ENCODE data around the gene GALNT7. TPM values are rescaled to one million over a fixed set of nuclear protein-coding genes. Genes with fewer than 3 reads are reported as not detected.

GALNT7 gene
- total RNA-seq, 4 donors from 2014 or later, result 6.8 to 24.8 (median 14.2) TPM

- no peak for TF ChIP-seq CTCF (IDR thresholded peaks at IDR 0.05; ENCODE audit: low read depth)
Observed at GRCh38 chr4:173218411-173219125, 50.0 kb downstream of the GALNT7 start.

DNA sequence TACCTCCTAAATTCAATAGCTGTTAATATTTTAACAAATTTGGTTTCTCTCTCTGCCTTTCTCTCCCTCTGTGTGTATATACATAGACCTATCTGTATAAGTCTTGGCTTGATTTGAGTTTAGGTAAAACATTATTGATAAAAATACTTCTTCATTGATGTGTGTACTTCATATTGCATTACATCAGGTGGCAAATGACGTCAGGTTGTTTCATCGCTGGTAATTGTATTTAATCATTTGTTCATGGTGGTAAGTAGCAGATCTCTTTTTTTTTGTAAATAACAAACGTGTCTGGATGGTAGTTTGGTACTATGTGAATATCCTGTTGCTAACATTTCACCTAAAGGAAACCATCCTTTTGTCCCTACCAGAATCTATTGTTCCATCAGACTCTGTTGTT lies 55.1 kb downstream of the GALNT7 start:
- TF ChIP-seq CTCF (IDR thresholded peaks at IDR 0.05; ENCODE audit: low read depth), result no peak

- no peak for TF ChIP-seq CTCF (IDR thresholded peaks at IDR 0.05; ENCODE audit: low read depth)
Observed at GRCh38 chr4:173226401-173226888, 57.8 kb downstream of the GALNT7 start.

DNA sequence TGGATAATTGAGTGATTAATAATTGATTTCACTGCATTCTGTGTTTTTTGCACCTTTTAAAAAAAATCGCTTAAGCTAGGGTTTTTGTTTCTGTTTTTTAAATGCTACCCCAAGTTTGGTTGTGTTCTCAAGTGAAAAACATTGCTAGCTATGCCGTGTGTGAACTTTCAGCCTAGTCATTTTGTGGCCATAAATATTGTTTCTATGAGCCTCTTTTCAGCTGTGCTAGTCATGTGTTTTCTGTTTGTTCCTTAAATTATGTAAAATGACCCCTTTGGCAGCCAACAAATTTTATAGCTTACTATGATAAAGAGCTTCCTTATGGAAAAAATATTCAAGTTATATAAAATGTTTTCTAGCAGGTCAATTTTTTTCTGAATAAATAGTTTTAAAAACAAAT lies 59.1 kb downstream of the GALNT7 start:
- no peak for TF ChIP-seq CTCF (IDR thresholded peaks at IDR 0.05; ENCODE audit: low read depth)

DNA sequence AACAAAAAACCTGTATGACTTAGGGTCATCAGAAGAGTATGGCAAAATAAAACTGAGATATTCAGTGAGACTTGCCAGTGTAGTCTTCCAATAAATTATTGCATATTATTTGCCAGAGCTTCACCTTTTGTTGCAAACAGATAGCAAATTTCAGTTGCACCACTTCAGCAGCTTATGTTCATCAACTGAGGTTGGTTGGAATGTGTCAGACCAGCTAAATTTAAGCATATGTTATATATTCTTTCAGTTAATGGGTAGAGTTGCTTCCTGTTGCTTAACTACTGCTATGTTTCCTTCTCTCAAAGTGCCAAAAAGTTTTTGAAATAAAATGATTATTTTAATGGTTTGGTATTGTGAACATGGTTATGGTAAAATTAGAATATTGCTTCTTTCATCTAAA lies 61.5 kb downstream of the GALNT7 start:
- TF ChIP-seq CTCF (IDR thresholded peaks at IDR 0.05; ENCODE audit: low read depth), result no peak

DNA sequence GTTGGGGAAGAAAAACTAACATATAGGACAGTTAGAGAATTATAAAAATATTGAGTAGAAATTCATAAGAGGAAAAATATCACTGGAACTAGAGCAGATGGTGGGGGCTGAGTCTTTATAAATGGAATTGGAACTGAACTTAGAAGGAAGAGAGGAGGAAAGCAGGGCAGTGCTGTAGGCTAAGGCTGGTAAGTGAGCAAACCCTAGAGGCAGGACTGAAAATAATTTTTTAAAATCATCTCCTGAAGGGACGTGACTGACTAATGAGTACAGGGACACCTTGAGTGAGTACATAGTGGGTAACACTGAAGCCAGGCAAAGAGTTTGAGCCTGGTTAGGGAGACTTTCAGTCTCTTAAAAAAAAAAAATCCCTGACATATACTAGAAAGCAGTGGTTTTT lies 63.3 kb downstream of the GALNT7 start:
- TF ChIP-seq CTCF (IDR thresholded peaks at IDR 0.05; ENCODE audit: low read depth), result no peak

DNA sequence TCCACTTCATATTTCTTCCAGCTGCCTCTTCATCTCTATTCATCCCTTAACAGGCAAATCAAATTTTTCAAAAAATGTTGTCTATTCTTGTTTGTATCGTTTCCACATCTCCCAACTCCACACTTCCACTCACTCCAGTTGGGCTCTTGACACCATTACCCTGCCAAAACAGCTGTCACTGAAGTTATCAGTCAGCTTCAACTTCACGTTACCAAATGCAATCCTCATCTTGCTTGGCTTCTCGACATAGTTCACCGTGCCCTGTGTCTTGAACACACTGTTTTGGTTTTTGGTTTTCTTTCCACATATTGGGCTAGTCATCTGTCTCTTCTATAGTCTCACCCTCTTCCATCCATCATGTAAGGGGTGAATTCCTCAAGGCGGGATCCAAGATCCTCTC lies 65.2 kb downstream of the GALNT7 start:
- TF ChIP-seq CTCF (IDR thresholded peaks at IDR 0.05; ENCODE audit: low read depth), result no peak

Data from subcutaneous adipose tissue (tissue), 4 donors.